Mucosa of descending colon (tissue), 3 donors: ENCODE data around the gene CCSER1. TPM values are rescaled to one million over a fixed set of nuclear protein-coding genes. Genes with fewer than 3 reads are reported as not detected.
"Not testable (repeated sequence)": the region's sequence is repeated elsewhere in the genome, so short reads cannot be mapped to it uniquely, and the experiment has no call there.

Source experiments
- ATAC-seq: fragments of 200-7000 bp; cut with Tn5 transposase; one replicate; pipeline ENCODE4 v1.9.1; 2020; ENCODE audit warnings: mild to moderate bottlenecking, moderate library complexity
- DNase-seq, 3 donors: peaks; one replicate each; pipeline ENCODE4 v3.0.0-alpha.2; 2020
- H3K36me3 ChIP-seq: fragments of 200-600 bp; one replicate; pipeline ENCODE4 v1.8.0; 2021; ENCODE audit warnings: low read depth, mild to moderate bottlenecking
- H3K4me1 ChIP-seq: fragments of 200-600 bp; one replicate; pipeline ENCODE4 v1.8.0; 2021; ENCODE audit warnings: low read depth, mild to moderate bottlenecking
- H3K4me3 ChIP-seq: fragments of 200-600 bp; one replicate; pipeline ENCODE4 v1.8.0; 2021; ENCODE audit warnings: mild to moderate bottlenecking
- H3K9me3 ChIP-seq: fragments of 200-600 bp; one replicate; pipeline ENCODE4 v1.8.0; 2021; ENCODE audit warnings: mild to moderate bottlenecking
- CTCF ChIP-seq: fragments of 200-600 bp; IDR thresholded peaks from one replicate; pipeline ENCODE4 v1.8.0; 2022; ENCODE audit warnings: antibody characterized with exemption, mild to moderate bottlenecking
- intact Hi-C, 2 donors: fragments of 100-400 bp; cut with DNase I in 1 of 2; cut with micrococcal nuclease in 1 of 2; formaldehyde crosslinking; loops; one replicate each; pipeline versions ENCODE4 v1.11.0 to v1.11.1; 2022; cut with DNase I, micrococcal nuclease
- total RNA-seq, 3 donors: library from RNA; stranded (reverse); fragmentation: NEBNext Ultra II Directional in 2 of 3; extraction: Animal tissue kit (Norgen Biotek cat#: 25700) in 2 of 3; gene quantifications; one replicate each; pipeline versions ENCODE4 v1.2.1 to v1.2.4, GENCODE V29; 2021 to 2023
- donor health status: DM: no; HTN: no; CAD: no; lungs with moderate emphysema.
- donor health status: DM: no; HTN: no; CAD: no.
- donor health status: DM: no; HTN: yes; CAD: no.

CCSER1 gene
- total RNA-seq, 3 donors from 2014 or later: 11.1 to 32.4 (median 13.3) TPM

GRCh38 chr4:90476019-90476418 is 348.8 kb downstream of the CCSER1 start:
- ATAC-seq: no peak
- intact Hi-C loops: no loop called here
- no peak for TF ChIP-seq CTCF

GRCh38 chr4:90476586-90476985 is 349.4 kb downstream of the CCSER1 start:
- Histone ChIP-seq H3K4me3 (no peak overlapping the region), H3K9me3 (peaks cover 2% of the 10 kb centered on the region), H3K36me3 (no peaks in the 10 kb centered on the region), H3K4me1 (no peaks in the 10 kb centered on the region)
- DNase-seq (no peak), ATAC-seq (no peak)
- TF ChIP-seq CTCF: no peak
- intact Hi-C loops: no loop called here

More at GRCh38 chr4:90476019-90476418, 348.8 kb downstream of the CCSER1 start:
- Histone ChIP-seq H3K9me3 (peaks cover 2% of the 10 kb centered on the region), H3K36me3 (no peaks in the 10 kb centered on the region), H3K4me1 (no peaks in the 10 kb centered on the region), H3K4me3 (no peak overlapping the region)
- no peak for DNase-seq

GRCh38 chr4:90484894-90485293 is 357.7 kb downstream of the CCSER1 start:
- intact Hi-C loops, H3K36me3 ChIP-seq, ATAC-seq, DNase-seq, H3K4me1 ChIP-seq, H3K4me3 ChIP-seq, H3K9me3 ChIP-seq: not testable (repeated sequence)

- no peak for TF ChIP-seq CTCF
- Histone ChIP-seq H3K4me1 (no peaks in the 10 kb centered on the region), H3K36me3 (no peaks in the 10 kb centered on the region), H3K4me3 (no peak overlapping the region), H3K9me3 (peaks cover 4% of the 10 kb centered on the region)
- intact Hi-C loops: no loop called here
- no peak for DNase-seq
- no peak for ATAC-seq
These were observed 359.2 kb downstream of the CCSER1 start for GRCh38 chr4:90486346-90486745.

GRCh38 chr4:90495211-90495610 is 368.0 kb downstream of the CCSER1 start:
- no peaks in the 10 kb centered on the region for H3K36me3 ChIP-seq
- no peak for TF ChIP-seq CTCF
- DNase-seq (no peak), ATAC-seq (no peak)
- H3K4me3 ChIP-seq: no peak overlapping the region
- intact Hi-C loops: no loop called here
- H3K4me1 ChIP-seq: no peaks in the 10 kb centered on the region
- H3K9me3 ChIP-seq: no peaks in the 10 kb centered on the region

GRCh38 chr4:90495936-90496335 is 368.7 kb downstream of the CCSER1 start:
- no peak for TF ChIP-seq CTCF
- intact Hi-C loops: no loop called here
- Histone ChIP-seq H3K36me3 (no peaks in the 10 kb centered on the region), H3K4me1 (no peaks in the 10 kb centered on the region), H3K9me3 (no peaks in the 10 kb centered on the region), H3K4me3 (no peak overlapping the region)
- no peak for ATAC-seq
- no peak for DNase-seq
